ENCODE results near the gene GTF2A2.
A peak's percentile ranks its signal among the peaks of the same experiment; 100 is the strongest.

GTF2A2 gene

DNA sequence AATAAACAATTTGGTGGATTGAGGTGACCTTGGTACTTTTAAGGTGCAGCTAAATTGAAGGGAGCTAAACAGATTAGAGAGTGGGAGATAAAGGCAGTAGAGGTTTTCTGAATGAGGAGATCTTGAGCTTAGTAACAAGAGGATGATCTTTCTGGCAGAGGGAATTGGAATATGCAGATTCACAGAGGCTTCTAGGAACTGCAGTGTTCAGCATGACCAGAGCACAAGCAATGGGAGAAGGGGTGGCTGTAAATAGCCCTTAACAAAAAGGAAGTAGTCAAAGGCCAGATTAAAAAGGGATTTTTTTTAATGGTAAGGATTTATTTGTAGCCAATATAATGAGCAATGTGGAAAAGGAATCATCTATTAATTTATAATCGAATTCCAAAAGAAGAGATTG lies 37.5 kb upstream of the GTF2A2 start:
- no peak for DNase-seq (ENCODE audit: extremely low read depth, low read depth)
- TF ChIP-seq, protein P1, sequence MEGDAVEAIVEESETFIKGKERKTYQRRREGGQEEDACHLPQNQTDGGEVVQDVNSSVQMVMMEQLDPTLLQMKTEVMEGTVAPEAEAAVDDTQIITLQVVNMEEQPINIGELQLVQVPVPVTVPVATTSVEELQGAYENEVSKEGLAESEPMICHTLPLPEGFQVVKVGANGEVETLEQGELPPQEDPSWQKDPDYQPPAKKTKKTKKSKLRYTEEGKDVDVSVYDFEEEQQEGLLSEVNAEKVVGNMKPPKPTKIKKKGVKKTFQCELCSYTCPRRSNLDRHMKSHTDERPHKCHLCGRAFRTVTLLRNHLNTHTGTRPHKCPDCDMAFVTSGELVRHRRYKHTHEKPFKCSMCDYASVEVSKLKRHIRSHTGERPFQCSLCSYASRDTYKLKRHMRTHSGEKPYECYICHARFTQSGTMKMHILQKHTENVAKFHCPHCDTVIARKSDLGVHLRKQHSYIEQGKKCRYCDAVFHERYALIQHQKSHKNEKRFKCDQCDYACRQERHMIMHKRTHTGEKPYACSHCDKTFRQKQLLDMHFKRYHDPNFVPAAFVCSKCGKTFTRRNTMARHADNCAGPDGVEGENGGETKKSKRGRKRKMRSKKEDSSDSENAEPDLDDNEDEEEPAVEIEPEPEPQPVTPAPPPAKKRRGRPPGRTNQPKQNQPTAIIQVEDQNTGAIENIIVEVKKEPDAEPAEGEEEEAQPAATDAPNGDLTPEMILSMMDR (IDR thresholded peaks at IDR 0.05; ENCODE audit: low read depth, low read length) = no peak

DNA sequence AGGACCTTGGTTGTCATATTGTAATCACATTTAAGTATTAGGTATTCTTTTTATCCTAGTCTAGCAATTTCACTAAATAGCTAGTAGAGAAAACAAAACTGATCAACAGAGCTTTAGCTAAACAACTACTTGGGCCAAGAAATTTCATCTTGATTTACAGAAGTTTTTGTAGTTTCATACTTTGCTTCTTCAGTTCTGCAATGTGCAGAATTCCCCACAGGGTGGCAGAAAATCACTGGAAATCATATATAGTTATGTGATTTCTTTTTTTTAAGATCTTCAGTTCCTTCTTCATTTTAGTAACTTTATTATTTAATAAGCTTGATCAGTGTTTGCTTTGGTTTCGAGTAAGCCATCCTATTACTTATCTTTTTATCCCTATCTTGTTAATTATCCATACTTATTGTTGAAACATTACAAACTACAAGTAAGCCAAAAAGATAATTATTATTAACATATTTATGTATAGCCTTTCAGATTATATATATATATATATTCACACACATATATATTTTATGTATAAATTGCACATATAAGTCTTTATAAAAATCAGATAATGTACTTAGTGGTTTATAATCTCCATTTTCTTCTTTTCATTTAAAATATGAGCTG lies 34.0 kb upstream of the GTF2A2 start:
- no peak for DNase-seq (ENCODE audit: extremely low read depth, low read depth)
- TF ChIP-seq, protein P1 (IDR thresholded peaks at IDR 0.05; ENCODE audit: low read depth, low read length) = peak; percentile 71

DNA sequence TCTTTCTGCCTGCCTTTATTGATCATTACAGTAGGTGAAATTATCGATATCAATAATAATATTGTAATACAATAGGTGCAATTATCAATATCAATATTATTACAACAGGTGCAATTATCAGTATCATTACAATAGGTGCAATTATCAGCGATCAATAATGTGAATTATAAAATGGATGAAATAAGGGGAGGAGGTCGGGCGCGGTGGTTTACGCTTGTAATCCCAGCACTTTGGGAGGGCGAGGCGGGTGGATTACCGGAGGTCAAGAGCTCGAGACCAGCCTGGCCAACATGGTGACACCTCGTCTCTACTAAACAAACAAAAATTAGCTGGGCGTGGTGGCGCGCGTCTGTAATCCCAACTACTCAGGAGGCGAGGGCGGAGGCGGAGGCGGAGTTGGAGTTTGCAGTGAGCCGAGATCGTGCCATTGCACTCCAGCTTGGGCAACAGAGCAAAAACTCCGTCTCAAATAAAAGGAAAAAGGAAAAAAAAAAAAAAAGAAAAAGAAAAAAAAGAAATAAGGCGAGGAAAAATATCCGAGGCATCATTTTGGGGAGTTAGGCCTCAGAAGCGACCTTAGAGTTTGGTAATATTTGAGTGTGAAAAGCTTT lies 32.4 kb upstream of the GTF2A2 start:
- TF ChIP-seq, protein P1 (IDR thresholded peaks at IDR 0.05; ENCODE audit: low read depth, low read length) = no peak
- DNase-seq (ENCODE audit: extremely low read depth, low read depth) = no peak

DNA sequence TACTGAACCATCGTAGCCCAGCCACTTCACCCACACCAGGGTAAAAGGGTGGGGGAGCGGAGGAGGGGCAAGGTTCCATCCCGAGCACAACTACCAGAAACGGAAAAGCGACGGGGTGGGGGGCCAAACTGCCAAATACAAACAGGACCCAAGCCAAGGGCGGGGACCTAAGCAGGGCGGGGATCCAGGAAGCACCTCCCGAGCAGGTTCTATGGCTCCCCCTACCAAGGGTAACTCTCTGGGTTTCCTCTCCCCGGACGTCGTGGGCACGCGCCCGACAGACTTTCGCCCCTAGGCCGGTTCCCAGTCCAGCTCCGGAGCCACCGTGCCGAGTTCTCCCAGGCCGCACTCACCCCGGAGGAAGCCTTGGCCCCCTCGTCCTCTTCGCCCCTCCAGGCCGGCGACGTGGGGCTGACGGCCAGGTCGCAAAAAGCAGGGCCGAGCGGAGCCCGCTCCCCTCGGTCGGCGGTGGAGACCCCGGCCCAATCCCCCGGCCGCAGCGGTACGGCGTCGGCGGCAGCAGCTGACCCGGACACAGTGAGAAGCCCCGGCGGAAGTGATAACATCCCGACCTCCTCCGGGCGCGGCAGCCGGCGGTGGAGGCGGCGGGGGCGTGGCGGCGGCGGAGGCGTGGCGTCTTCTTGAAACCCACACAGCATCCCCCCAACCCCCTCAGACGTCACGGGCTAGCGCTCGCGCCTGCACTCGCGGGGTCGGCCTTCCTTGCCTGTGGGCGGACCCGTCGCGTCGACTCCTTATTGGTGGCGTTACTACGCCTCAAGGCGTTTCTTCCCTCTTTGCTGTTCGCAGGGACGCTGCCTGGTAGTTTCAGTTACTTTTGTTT lies 31.7 kb upstream of the GTF2A2 start, which contains the start of gene BNIP2:
Gene BNIP2, minus strand, starts transcription at position 539 of the 844 bp plus-strand sequence. CDS start 6,863 bp downstream, outside the sequence.
- TF ChIP-seq, protein P1 (IDR thresholded peaks at IDR 0.05; ENCODE audit: low read depth, low read length) = no peak; the same call in 1 of the 2 replicates

DNA sequence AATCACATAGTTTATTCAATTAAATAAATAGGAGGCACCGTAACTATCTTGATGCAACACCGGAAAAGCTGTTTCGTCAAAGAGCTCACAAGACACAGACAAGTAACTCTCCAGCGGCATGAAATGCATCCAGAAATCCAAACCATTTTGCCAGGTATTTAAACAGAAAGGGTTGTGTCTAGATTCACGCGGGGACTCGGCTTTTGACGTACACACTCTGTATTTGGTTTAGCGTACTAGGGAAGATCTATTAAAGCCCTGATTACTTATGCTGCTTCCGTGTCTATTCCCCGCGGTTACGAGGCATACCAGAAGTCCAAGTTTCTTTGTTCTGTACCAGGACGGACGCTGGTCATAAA lies 31.1 kb upstream of the GTF2A2 start:
- DNase-seq (ENCODE audit: extremely low read depth, low read depth) = no peak
- TF ChIP-seq, protein P1 (IDR thresholded peaks at IDR 0.05; ENCODE audit: low read depth, low read length) = no peak

More for the DNA sequence above, 31.7 kb upstream of the GTF2A2 start, which contains the start of gene BNIP2:
- peak; percentile 94 for DNase-seq (ENCODE audit: extremely low read depth, low read depth)

DNA sequence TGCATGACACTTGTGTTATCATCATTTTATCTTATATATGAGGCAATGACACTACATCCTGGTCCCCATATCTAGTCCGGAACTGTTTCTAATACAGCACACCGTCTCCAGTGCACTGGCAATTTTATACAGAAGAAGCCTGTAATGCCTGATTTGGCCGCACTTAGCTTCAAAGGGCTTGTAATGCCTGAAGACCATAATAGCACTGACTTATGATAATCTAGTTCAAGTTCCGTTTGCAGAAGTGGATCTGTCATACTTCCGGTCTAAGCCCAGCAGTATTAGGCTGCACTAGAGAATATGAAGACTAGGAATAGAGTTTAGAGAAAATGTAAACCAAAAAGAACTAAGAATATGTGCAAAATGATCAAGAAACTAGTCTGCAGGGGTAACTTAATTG lies 30.5 kb upstream of the GTF2A2 start:
- DNase-seq (ENCODE audit: extremely low read depth, low read depth) = no peak
- TF ChIP-seq, protein P1 (IDR thresholded peaks at IDR 0.05; ENCODE audit: low read depth, low read length) = no peak

DNA sequence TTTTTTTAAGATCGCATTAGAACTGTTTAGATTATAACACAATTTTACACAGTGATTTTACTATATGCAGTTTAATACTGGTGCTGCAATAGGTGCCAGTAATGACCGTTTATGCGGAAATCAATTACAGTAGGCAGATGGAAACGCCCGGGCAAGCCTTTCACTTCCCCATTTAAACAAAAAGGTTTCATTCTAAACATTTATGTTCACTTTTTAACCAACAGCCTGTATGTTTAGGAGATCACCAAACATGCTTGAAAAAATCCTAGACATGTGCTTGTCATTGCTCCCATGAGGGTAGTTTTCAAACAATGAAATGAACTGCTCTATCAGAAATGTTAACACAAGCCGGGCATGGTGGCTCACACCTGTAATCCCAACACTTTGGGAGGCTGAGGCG lies 29.1 kb upstream of the GTF2A2 start:
- DNase-seq (ENCODE audit: extremely low read depth, low read depth) = no peak
- TF ChIP-seq, protein P1 (IDR thresholded peaks at IDR 0.05; ENCODE audit: low read depth, low read length) = no peak
